ENCODE results near the gene RNF223. TPM values are rescaled to one million over a fixed set of nuclear protein-coding genes. Genes with fewer than 3 reads are reported as not detected.
"Not testable (repeated sequence)": the region's sequence is repeated elsewhere in the genome, so short reads cannot be mapped to it uniquely, and the experiment has no call there.

RNF223 gene
- total and polyA plus RNA-seq, 2 of the 8 experiments (the other 6 are each of a cell fraction or from before 2014, with no cell fraction given): not detected

DNA sequence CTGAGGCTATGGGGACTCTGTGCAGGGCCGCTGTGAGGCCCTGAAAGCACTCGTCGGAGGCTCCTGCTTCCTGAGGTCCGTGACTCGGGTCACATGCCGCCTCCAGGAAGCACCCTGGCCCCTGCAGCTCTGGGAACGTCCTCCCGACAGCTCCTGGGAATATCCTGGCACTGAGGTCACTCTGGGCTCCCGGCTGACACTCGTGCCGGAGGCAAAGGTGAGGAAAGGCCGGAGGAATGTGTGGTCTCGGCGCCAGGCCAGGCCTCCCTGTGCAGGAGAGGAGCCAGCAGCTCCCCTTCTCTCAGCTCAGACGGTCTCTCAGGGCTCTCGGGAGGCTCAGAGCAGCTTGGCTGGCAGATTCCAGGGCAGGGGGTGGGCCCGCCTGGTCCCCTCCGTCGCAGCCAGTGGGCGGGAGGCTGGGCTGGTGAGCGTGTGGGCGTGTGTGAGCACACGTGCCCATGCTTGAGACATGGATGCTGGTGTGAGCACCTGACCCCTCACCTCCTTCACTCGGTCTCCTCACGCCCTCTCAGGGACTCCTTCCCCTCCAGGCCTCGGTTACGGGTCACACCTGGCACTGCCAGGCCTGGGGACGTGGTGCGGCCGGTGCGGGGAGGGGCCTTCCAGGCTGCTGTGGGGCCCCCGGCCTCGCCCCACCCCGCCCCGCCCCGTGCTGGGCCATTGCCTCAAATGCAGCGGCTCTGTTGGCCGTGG lies 5.5 kb upstream of the RNF223 start (continued):
- TF ChIP-seq ZNF274 (IDR thresholded peaks at IDR 0.05; ENCODE audit: borderline replicate concordance, extremely low read depth, low read length): no peak
- TF ChIP-seq, protein P1, sequence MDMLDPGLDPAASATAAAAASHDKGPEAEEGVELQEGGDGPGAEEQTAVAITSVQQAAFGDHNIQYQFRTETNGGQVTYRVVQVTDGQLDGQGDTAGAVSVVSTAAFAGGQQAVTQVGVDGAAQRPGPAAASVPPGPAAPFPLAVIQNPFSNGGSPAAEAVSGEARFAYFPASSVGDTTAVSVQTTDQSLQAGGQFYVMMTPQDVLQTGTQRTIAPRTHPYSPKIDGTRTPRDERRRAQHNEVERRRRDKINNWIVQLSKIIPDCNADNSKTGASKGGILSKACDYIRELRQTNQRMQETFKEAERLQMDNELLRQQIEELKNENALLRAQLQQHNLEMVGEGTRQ (IDR thresholded peaks at IDR 0.05; ENCODE audit: low read length): 0 out of 2 replicates have a peak, but pooled peaks have one; percentile 33
- TF ChIP-seq, protein P2, sequence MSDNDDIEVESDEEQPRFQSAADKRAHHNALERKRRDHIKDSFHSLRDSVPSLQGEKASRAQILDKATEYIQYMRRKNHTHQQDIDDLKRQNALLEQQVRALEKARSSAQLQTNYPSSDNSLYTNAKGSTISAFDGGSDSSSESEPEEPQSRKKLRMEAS (IDR thresholded peaks at IDR 0.05): peak; percentile 96
- TF ChIP-seq KDM5A (IDR thresholded peaks at IDR 0.05; ENCODE audit: low read length): no peak
- TF ChIP-seq, protein P3, sequence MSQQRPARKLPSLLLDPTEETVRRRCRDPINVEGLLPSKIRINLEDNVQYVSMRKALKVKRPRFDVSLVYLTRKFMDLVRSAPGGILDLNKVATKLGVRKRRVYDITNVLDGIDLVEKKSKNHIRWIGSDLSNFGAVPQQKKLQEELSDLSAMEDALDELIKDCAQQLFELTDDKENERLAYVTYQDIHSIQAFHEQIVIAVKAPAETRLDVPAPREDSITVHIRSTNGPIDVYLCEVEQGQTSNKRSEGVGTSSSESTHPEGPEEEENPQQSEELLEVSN (IDR thresholded peaks at IDR 0.05): peak; percentile 94
- TF ChIP-seq POLR2A (IDR thresholded peaks at IDR 0.05; ENCODE audit: control extremely low read depth in 1 of 2, low read depth in 2 of 2, low read length in 2 of 2): 0 out of 3 replicates have a peak, but pooled peaks of 1 of the 2 experiments have one; percentile 21

DNA sequence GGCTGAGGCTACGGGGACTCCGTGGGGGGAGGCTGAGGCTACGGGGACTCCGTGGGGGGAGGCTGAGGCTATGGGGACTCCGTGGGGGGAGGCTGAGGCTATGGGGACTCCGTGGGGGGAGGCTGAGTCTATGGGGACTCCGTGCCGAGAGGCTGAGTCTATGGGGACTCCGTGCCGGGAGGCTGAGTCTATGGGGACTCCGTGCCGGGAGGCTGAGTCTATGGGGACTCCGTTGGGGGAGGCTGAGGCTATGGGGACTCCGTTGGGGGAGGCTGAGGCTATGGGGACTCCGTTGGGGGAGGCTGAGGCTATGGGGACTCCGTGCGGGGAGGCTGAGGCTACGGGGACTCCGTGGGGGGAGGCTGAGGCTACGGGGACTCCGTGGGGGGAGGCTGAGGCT lies 3.3 kb upstream of the RNF223 start:
- H3K4me3 ChIP-seq (ENCODE audit: extremely low read depth in 1 of 4, insufficient read depth in 2 of 4, low read depth in 3 of 4, low read length in 4 of 4); H2AK5ac ChIP-seq (ENCODE audit: low read depth, low read length); H2BK120ac ChIP-seq (replicated peaks; ENCODE audit: low read depth, low read length); H3K36me3 ChIP-seq (ENCODE audit: control insufficient read depth in 2 of 4, insufficient read depth in 4 of 4, low read length in 3 of 4); H3K18ac ChIP-seq (ENCODE audit: extremely low read depth, low read length); H3K4ac ChIP-seq (replicated peaks; ENCODE audit: insufficient read length, low read depth, low read length); H3K27ac ChIP-seq (ENCODE audit: low read depth, low read length); H4K91ac ChIP-seq (replicated peaks; ENCODE audit: insufficient read length, low read length); H3K56ac ChIP-seq (replicated peaks; ENCODE audit: insufficient read length, low read depth, low read length); H4K5ac ChIP-seq (ENCODE audit: insufficient read length, low read depth, low read length); H2BK5ac ChIP-seq (ENCODE audit: low read depth, low read length); H3K79me1 ChIP-seq (ENCODE audit: low read depth, low read length); H3K23me2 ChIP-seq (ENCODE audit: low read depth, low read length); H4K8ac ChIP-seq (ENCODE audit: extremely low read depth, insufficient read depth, low read length); H3K23ac ChIP-seq (ENCODE audit: insufficient read length); POLR2A ChIA-PET (ENCODE audit: partially characterized antibody); H2BK20ac ChIP-seq (ENCODE audit: low read length); H3K4me2 ChIP-seq (ENCODE audit: insufficient read depth in 1 of 2, low read depth in 2 of 2, low read length in 2 of 2); H2BK15ac ChIP-seq (ENCODE audit: low read length); H3K79me2 ChIP-seq (ENCODE audit: control insufficient read depth in 1 of 2, insufficient read depth in 2 of 2, low read length in 2 of 2); H4K20me1 ChIP-seq (replicated peaks in 1 of 2; ENCODE audit: control insufficient read depth in 1 of 2, insufficient read depth in 2 of 2, low read length in 2 of 2); DNase-seq (ENCODE audit: low read depth in 1 of 2, low spot score in 2 of 2); H3K14ac ChIP-seq (ENCODE audit: insufficient read length); CTCF ChIA-PET (ENCODE audit: partially characterized antibody); H2AFZ ChIP-seq (ENCODE audit: low read length); H3K9me3 ChIP-seq (ENCODE audit: insufficient read depth in 2 of 2, low read depth in 1 of 2, low read length in 1 of 2); FAIRE-seq; H2BK12ac ChIP-seq (ENCODE audit: low read depth, low read length); H3K9ac ChIP-seq (replicated peaks in 1 of 4; ENCODE audit: extremely low read depth in 1 of 4, low read depth in 3 of 4, low read length in 3 of 4); H3K4me1 ChIP-seq (replicated peaks in 1 of 4; ENCODE audit: control insufficient read depth in 3 of 4, insufficient read depth in 4 of 4, low read length in 3 of 4): not testable (repeated sequence)
- H3K27me3 ChIP-seq (replicated peaks in 1 of 4; ENCODE audit: control insufficient read depth in 3 of 4, extremely low read depth in 1 of 4, insufficient read depth in 3 of 4, low read length in 3 of 4): peaks cover 0 to 11% (median 4%) of the 10 kb centered on the region in 4 experiments; a peak in 3 of 7 replicates
- WGBS, 2 experiments (ENCODE audit: extremely low coverage in 1 of 2, insufficient coverage in 1 of 2, insufficient read length in 1 of 2, insufficient replicate concordance in 2 of 2, low coverage in 1 of 2, low lambda C conversion rate in 2 of 2, missing lambda C conversion rate in 1 of 2): no CpG with 5 or more reads among the region's 21 CpGs

All from H1 (cell line).